Measurements from ENCODE around the gene IQCH. TPM values are rescaled to one million over a fixed set of nuclear protein-coding genes. Genes with fewer than 3 reads are reported as not detected.

Gene IQCH
- total RNA-seq, 4 donors from 2014 or later = 9.6 to 13.7 (median 11.8) TPM

DNA sequence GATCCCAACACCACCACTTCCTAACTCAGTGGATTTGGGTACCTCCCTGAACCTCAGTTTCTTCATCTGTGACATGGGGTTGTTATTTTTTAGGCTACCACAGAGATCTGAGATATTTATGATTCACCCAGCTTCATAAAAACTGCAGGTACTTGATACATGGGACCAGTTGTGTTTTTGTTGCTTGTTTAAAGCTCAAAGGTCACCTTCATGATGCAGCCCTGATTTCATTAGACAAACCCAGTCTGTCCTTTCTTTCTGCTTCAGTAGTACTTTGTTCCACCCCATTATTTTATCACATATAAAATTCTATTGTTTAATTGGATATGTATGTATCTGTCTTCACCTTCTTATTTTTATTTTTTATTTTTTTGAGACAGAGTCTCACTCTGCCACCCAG lies 208.9 kb downstream of the IQCH start:
- DNase-seq = no peak
- no peaks in the 10 kb centered on the region for H3K36me3 ChIP-seq
- no peak overlapping the region for H3K4me3 ChIP-seq (replicated peaks in 1 of 3)
- H3K9me3 ChIP-seq = no peaks in the 10 kb centered on the region
- H3K4me1 ChIP-seq = no peaks in the 10 kb centered on the region
- H3K27ac ChIP-seq = no peak overlapping the region
- TF ChIP-seq POLR2A (IDR thresholded peaks at IDR 0.05) = no peak
- TF ChIP-seq, protein P1, sequence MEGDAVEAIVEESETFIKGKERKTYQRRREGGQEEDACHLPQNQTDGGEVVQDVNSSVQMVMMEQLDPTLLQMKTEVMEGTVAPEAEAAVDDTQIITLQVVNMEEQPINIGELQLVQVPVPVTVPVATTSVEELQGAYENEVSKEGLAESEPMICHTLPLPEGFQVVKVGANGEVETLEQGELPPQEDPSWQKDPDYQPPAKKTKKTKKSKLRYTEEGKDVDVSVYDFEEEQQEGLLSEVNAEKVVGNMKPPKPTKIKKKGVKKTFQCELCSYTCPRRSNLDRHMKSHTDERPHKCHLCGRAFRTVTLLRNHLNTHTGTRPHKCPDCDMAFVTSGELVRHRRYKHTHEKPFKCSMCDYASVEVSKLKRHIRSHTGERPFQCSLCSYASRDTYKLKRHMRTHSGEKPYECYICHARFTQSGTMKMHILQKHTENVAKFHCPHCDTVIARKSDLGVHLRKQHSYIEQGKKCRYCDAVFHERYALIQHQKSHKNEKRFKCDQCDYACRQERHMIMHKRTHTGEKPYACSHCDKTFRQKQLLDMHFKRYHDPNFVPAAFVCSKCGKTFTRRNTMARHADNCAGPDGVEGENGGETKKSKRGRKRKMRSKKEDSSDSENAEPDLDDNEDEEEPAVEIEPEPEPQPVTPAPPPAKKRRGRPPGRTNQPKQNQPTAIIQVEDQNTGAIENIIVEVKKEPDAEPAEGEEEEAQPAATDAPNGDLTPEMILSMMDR (IDR thresholded peaks at IDR 0.05) = no peak
- intact Hi-C loops (cut with DNase I) = no loop called here
- H3K27me3 ChIP-seq = no peaks in the 10 kb centered on the region

DNA sequence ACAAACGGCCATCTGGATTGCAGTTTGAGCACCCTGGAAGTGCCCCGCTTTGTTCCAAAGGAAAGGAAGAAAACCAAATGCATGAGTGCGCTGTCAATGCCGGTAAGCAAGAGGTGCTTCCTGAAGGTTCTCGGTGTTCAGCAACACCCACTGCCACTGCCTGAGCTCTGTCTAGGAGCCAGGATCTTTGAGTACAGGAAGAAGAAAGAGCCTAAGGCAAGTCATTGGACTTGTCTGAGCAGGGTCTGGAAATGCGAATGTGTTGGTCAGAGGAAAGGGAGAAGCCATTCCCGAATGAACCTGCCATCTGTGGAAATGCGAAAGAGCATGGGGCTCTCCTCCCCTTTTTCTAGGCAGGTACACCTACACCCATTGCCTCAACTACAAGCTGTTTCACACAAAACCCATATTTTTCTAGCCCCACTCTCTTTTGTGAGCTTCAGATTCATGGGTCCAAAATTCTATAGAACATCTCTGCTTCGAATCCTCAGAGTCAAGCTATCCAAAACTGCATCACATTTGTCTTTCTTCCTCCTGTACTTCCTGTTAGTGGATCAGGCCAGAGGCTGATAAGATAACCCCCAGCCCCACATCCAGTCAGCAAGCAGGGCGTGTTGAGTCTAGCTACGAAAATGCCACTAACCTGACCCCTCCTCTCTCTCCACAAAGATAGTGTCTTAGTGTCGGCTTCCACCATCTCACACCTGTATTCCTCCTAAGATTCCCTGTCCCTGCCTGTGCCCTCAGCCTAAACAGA lies 210.8 kb downstream of the IQCH start:
- TF ChIP-seq, protein P1 (IDR thresholded peaks at IDR 0.05) = no peak
- no peak for TF ChIP-seq POLR2A (IDR thresholded peaks at IDR 0.05)
- H3K9me3 ChIP-seq = no peaks in the 10 kb centered on the region
- H3K4me3 ChIP-seq (replicated peaks in 1 of 3) = no peak overlapping the region
- H3K4me1 ChIP-seq = no peaks in the 10 kb centered on the region
- intact Hi-C loops (cut with DNase I) = no loop called here
- no peaks in the 10 kb centered on the region for H3K36me3 ChIP-seq
- no peak for DNase-seq
- WGBS, 2 donors = 94 to 96% methylated on average over 12 of the region's 12 CpGs
- no peak overlapping the region for H3K27ac ChIP-seq
- H3K27me3 ChIP-seq = no peaks in the 10 kb centered on the region

DNA sequence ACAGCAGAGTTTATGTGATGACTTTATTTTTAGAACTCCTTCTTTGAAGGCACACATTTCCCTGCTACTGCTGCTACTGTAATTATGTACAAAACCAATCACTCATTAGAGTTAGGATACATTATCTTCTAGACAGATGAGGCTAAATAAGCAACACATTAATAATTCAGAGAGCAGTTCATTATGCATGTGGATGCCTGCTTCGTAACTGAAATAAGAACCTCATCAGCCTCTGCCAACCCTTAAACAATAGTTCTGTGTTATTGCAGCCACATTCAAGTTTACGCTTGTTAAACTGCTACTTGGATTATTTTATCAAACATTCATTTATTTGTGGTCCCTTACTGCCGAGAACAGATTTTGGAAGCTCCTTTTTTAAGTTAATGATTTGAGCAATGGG lies 213.8 kb downstream of the IQCH start:
- no peak overlapping the region for H3K4me3 ChIP-seq (replicated peaks in 1 of 3)
- intact Hi-C loops (cut with DNase I) = no loop called here
- 89 to 93% methylated on average over 3 of the region's 3 CpGs for WGBS, 2 donors
- H3K9me3 ChIP-seq = no peaks in the 10 kb centered on the region
- no peak overlapping the region for H3K27ac ChIP-seq
- no peak for TF ChIP-seq POLR2A (IDR thresholded peaks at IDR 0.05)
- TF ChIP-seq, protein P1 (IDR thresholded peaks at IDR 0.05) = no peak
- no peak for DNase-seq
- H3K36me3 ChIP-seq = no peaks in the 10 kb centered on the region
- H3K27me3 ChIP-seq = no peaks in the 10 kb centered on the region
- no peaks in the 10 kb centered on the region for H3K4me1 ChIP-seq

DNA sequence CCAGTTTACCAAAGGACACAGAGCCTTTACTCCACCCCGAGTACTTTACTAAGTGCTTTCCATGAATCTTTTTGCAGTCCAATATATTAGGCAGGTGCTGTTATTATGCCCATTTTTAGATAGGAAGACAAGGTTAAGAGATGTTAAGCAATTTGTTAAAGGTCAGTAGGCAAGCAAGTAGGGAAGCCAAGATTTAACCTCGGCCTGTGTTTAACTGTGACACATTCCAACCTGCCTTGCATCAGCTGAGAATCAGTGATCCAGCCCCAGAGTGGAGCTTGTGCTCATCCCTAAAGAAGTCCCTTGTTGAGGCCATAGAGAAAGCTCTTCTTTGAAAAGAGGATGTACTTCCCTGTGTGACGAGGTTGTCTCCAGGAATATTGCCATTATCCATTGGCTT lies 215.1 kb downstream of the IQCH start:
- H3K4me1 ChIP-seq = no peaks in the 10 kb centered on the region
- no peak for DNase-seq
- 52 to 68% methylated on average over 3 of the region's 3 CpGs for WGBS, 2 donors
- no peaks in the 10 kb centered on the region for H3K36me3 ChIP-seq
- TF ChIP-seq, protein P1 (IDR thresholded peaks at IDR 0.05) = no peak
- TF ChIP-seq POLR2A (IDR thresholded peaks at IDR 0.05) = no peak
- no peak overlapping the region for H3K4me3 ChIP-seq (replicated peaks in 1 of 3)
- no peak overlapping the region for H3K27ac ChIP-seq
- intact Hi-C loops (cut with DNase I) = no loop called here
- no peaks in the 10 kb centered on the region for H3K9me3 ChIP-seq
- no peaks in the 10 kb centered on the region for H3K27me3 ChIP-seq

GRCh38 chr15:67472957-67473356 lies 218.4 kb downstream of the IQCH start:
- no peaks in the 10 kb centered on the region for H3K27me3 ChIP-seq
- no peaks in the 10 kb centered on the region for H3K4me1 ChIP-seq
- no peaks in the 10 kb centered on the region for H3K36me3 ChIP-seq
- H3K4me3 ChIP-seq (replicated peaks in 1 of 3) = no peak overlapping the region
- WGBS, 2 donors = 100% methylated on average over 1 of the region's 1 CpG
- TF ChIP-seq, protein P1 (IDR thresholded peaks at IDR 0.05) = no peak
- TF ChIP-seq POLR2A (IDR thresholded peaks at IDR 0.05) = no peak
- DNase-seq = no peak
- H3K9me3 ChIP-seq = no peaks in the 10 kb centered on the region
- intact Hi-C loops (cut with DNase I) = no loop called here
- H3K27ac ChIP-seq = no peak overlapping the region

All from thyroid gland (tissue), 4 donors.